ENCODE results near the gene KCNK5. TPM values are rescaled to one million over a fixed set of nuclear protein-coding genes. Genes with fewer than 3 reads are reported as not detected.

Gene KCNK5
- total and polyA plus RNA-seq, 2 donors (not counting 3 experiments of a cell fraction or from before 2014, with no cell fraction given): not detected

DNA sequence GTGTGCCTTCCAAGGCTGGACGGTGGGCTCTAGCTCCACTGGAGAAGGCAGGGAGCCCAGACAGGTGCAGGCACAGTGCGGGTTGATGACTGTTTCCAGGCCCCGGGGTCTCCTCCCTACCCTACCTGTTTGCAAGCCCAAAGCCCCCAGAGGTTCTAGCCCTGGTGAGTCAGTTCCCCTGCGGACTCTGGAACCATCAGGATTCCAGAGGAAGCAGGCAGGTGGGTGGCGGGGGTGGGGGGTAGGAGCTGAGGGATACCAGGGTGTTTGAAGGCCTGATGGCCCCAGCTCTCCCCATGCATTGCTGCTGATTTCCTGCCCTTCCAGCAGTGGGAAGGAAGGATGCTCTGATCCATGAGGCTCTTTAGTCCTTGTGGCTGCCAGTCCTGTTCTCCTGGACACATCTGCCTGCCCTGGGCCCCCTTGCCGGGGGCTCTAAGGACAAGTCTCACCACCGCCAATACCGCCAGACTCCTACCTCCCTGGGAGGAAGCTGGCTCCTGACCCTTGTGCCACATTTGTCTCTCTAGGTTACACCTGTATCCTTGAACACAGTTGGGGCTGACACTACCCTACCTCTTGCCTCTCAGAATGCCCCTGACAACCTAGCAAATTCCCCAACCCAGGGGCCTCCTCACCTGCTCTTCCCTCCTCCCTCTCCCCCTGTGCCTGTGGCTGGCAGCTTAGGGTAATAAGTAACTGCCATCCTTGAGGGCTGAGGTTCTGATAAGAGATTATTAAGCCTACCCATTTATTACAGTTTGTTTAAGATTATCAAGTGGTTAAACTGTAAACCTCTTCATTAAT is 21.7 kb downstream of the KCNK5 start:
- Histone ChIP-seq H3K9me1 (replicated peaks; ENCODE audit: control insufficient read depth, extremely low read depth, insufficient read depth, low read length) (no peaks in the 10 kb centered on the region), H3K4me1 (ENCODE audit: control insufficient read depth, extremely low read depth, insufficient read depth, low read length) (no peaks in the 10 kb centered on the region), H3K36me3 (ENCODE audit: control insufficient read depth in 2 of 2, extremely low read depth in 1 of 2, insufficient read depth in 2 of 2, low read length in 2 of 2) (no peaks in the 10 kb centered on the region), H3K9ac (replicated peaks; ENCODE audit: extremely low read depth, insufficient read depth, low read length) (no peak overlapping the region), H3K9me3 (replicated peaks; ENCODE audit: control insufficient read depth, insufficient read depth, low read length) (no peaks in the 10 kb centered on the region), H4K20me1 (replicated peaks; ENCODE audit: control insufficient read depth, extremely low read depth, insufficient read depth, low read length) (no peaks in the 10 kb centered on the region), H3K4me3 (replicated peaks in 1 of 3; ENCODE audit: insufficient read depth in 1 of 3, low read depth in 1 of 3, low read length in 3 of 3) (no peak overlapping the region), H2AFZ (ENCODE audit: low read depth, low read length) (no peak overlapping the region), H3K27ac (ENCODE audit: insufficient read depth, low read depth, low read length) (no peak overlapping the region), H3K27me3 (ENCODE audit: control insufficient read depth in 2 of 2, insufficient read depth in 2 of 2, low read length in 2 of 2) (no peaks in the 10 kb centered on the region), H3K79me2 (ENCODE audit: control insufficient read depth, insufficient read depth, low read length) (no peaks in the 10 kb centered on the region), H3K4me2 (ENCODE audit: insufficient read depth, low read length) (no peak overlapping the region)
- no TSS peak for BruUV-seq (replicated peaks)
- TF ChIP-seq POLR2AphosphoS5 (IDR thresholded peaks at IDR 0.05; ENCODE audit: insufficient read depth, low read depth, low read length) (no peak), FOS (IDR thresholded peaks at IDR 0.05; ENCODE audit: borderline replicate concordance, insufficient read depth, low read length) (no peak), JUN (IDR thresholded peaks at IDR 0.05; ENCODE audit: borderline replicate concordance, insufficient read depth, insufficient read length, low read depth) (no peak), EZH2 (IDR thresholded peaks at IDR 0.05; ENCODE audit: borderline replicate concordance, low read depth, low read length, severe bottlenecking) (no peak), GATA2 (IDR thresholded peaks at IDR 0.05; ENCODE audit: insufficient read depth, insufficient read length, low read depth, low read length) (no peak), MYC (IDR thresholded peaks at IDR 0.05; ENCODE audit: low read depth, low read length) (no peak), POLR2A (IDR thresholded peaks at IDR 0.05; ENCODE audit: low read depth, low read length) (no peak)
- TF ChIP-seq, protein P1, sequence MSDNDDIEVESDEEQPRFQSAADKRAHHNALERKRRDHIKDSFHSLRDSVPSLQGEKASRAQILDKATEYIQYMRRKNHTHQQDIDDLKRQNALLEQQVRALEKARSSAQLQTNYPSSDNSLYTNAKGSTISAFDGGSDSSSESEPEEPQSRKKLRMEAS (IDR thresholded peaks at IDR 0.05; ENCODE audit: insufficient read depth, insufficient read length): no peak
- TF ChIP-seq, protein P2, sequence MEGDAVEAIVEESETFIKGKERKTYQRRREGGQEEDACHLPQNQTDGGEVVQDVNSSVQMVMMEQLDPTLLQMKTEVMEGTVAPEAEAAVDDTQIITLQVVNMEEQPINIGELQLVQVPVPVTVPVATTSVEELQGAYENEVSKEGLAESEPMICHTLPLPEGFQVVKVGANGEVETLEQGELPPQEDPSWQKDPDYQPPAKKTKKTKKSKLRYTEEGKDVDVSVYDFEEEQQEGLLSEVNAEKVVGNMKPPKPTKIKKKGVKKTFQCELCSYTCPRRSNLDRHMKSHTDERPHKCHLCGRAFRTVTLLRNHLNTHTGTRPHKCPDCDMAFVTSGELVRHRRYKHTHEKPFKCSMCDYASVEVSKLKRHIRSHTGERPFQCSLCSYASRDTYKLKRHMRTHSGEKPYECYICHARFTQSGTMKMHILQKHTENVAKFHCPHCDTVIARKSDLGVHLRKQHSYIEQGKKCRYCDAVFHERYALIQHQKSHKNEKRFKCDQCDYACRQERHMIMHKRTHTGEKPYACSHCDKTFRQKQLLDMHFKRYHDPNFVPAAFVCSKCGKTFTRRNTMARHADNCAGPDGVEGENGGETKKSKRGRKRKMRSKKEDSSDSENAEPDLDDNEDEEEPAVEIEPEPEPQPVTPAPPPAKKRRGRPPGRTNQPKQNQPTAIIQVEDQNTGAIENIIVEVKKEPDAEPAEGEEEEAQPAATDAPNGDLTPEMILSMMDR (IDR thresholded peaks at IDR 0.05; ENCODE audit: extremely low read depth in 1 of 2, insufficient read depth in 1 of 2, low read depth in 1 of 2, low read length in 2 of 2): no peak
- POLR2A ChIA-PET: no interaction called here
- intact Hi-C loops (cut with micrococcal nuclease) (no loop called here), dilution Hi-C loops (cut with MboI; ENCODE audit: extremely low pct_ligation_motif_present, low sequenced_read_pairs) (no loop called here)
- CTCF ChIA-PET: no interaction called here
- no peak for FAIRE-seq
- no peak for DNase-seq (ENCODE audit: low read depth, low spot score)
